ENCODE measurements around the gene ABTB2.

DNA sequence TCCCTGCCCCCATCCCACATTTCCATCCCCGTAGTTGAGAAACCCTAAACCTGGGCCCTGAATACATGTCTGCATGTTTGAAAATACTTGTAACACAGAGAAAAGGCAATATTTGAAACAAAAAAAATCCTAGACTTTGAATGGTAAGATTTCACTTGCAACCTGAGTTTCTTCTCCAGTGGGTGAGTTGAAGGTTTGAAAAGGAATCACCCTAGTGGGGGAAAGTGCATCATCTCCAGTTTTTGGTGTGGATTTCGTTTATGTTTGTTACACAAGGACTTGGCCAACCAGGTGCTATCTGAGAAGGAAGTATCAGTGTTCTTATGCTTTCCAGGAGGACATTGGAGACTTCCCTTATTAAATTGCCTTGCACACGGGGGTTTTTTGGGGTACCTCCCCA, 90.4 kb downstream of the ABTB2 start:
- TF ChIP-seq, protein P1, sequence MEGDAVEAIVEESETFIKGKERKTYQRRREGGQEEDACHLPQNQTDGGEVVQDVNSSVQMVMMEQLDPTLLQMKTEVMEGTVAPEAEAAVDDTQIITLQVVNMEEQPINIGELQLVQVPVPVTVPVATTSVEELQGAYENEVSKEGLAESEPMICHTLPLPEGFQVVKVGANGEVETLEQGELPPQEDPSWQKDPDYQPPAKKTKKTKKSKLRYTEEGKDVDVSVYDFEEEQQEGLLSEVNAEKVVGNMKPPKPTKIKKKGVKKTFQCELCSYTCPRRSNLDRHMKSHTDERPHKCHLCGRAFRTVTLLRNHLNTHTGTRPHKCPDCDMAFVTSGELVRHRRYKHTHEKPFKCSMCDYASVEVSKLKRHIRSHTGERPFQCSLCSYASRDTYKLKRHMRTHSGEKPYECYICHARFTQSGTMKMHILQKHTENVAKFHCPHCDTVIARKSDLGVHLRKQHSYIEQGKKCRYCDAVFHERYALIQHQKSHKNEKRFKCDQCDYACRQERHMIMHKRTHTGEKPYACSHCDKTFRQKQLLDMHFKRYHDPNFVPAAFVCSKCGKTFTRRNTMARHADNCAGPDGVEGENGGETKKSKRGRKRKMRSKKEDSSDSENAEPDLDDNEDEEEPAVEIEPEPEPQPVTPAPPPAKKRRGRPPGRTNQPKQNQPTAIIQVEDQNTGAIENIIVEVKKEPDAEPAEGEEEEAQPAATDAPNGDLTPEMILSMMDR (conservative IDR thresholded peaks at IDR 0.05; ENCODE audit: low read length) = no peak
- no peak for TF ChIP-seq EZH2phosphoT487 (IDR thresholded peaks at IDR 0.05; ENCODE audit: borderline replicate concordance, low read depth, low read length)
